Breast epithelium (tissue), 4 donors: ENCODE measurements around the gene IRF2BP2. TPM values are rescaled to one million over a fixed set of nuclear protein-coding genes. Genes with fewer than 3 reads are reported as not detected.

Experiments
- DNase-seq, 2 donors: peaks; one replicate each; pipeline ENCODE4 v3.0.0-alpha.2; 2019; ENCODE audit warnings: low spot score in 2 of 2
- H3K27ac ChIP-seq, 2 donors: fragments of 200-600 bp; sonication (generic) in 1 of 2; one replicate each; pipeline ENCODE4 v1.5.1; 2016 to 2019; ENCODE audit warnings: mild to moderate bottlenecking in 1 of 2
- H3K27me3 ChIP-seq, 2 donors: fragments of 200-600 bp; sonication (generic) in 1 of 2; one replicate each; pipeline versions ENCODE4 v1.5.1 to v1.6.0; 2017 to 2019; ENCODE audit warnings: control low read depth in 1 of 2, mild to moderate bottlenecking in 1 of 2
- H3K36me3 ChIP-seq: fragments of 200-600 bp; one replicate; pipeline ENCODE4 v1.5.1; 2019
- H3K4me1 ChIP-seq, 2 donors: fragments of 200-600 bp; sonication (generic); one replicate each; pipeline ENCODE4 v1.5.1; 2016 to 2019; ENCODE audit warnings: control low read depth in 1 of 2
- H3K4me3 ChIP-seq, 3 donors: fragments of 200-600 bp; sonication (generic); 1 replicate in 2 of 3; 2 replicates in 1 of 3; pipeline ENCODE4 v1.5.1; 2016 to 2019; ENCODE audit warnings: mild to moderate bottlenecking in 3 of 3, moderate library complexity in 2 of 3
- H3K9me3 ChIP-seq, 2 donors: fragments of 200-600 bp; sonication (generic) in 1 of 2; one replicate each; pipeline ENCODE4 v1.5.1; 2016 to 2019; ENCODE audit warnings: control low read depth in 1 of 2
- POLR2A ChIP-seq: fragments of 450-650 bp; IDR thresholded peaks from one replicate; pipeline ENCODE4 v1.6.1; 2016; ENCODE audit warnings: antibody characterized with exemption, mild to moderate bottlenecking, moderate library complexity
- POLR2AphosphoS5 ChIP-seq, 3 donors: sonication (generic); formaldehyde crosslinking; IDR thresholded peaks; one replicate each; pipeline ENCODE4 v1.6.1; 2017; ENCODE audit warnings: antibody characterized with exemption in 3 of 3
- intact Hi-C: fragments of 100-400 bp; cut with DNase I; formaldehyde crosslinking; loops from one replicate; pipeline ENCODE4 v1.15.1; 2023; ENCODE audit warnings: low total_unique reads
- total RNA-seq, 3 donors: library from RNA; depleted of rRNA; stranded (reverse); fragments of >200 nt; gene quantifications; one replicate each; pipeline ENCODE4 v1.1.0, GENCODE V29; 2016
- TF ChIP-seq, protein P1 (sequence below), 3 donors: fragments of 450-650 bp; IDR thresholded peaks; one replicate each; pipeline ENCODE4 v1.5.1; 2016 to 2017; ENCODE audit warnings: antibody characterized with exemption in 3 of 3, mild to moderate bottlenecking in 3 of 3, moderate library complexity in 3 of 3

The IRF2BP2 gene
- total RNA-seq, 3 donors from 2014 or later = 60.3 to 108 (median 84.9) TPM

DNA sequence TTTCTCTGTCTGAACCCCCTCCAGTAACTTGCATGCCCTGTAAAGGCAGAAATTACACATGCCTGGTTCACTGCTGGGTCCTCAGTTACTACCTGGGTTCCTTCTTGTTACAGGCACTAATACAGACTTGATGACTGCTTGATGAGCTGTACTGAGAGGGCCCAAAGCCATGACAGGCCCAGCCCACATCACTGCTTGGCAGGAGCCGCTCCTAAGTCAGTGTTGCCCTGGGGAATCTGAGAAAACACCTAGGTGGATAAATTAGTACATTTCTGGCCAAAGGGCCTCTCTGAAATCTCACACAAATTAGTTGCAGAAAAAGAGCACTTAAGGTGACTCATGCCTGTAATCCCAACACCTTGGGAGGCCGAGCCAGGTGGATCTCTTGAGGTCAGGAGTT is 37.8 kb upstream of the IRF2BP2 start:
- Histone ChIP-seq H3K27me3 (no peaks in the 10 kb centered on the region), H3K27ac (peak overlapping the region; percentile 36 to 72), H3K4me1 (no peaks in the 10 kb centered on the region), H3K4me3 (no peak overlapping the region), H3K36me3 (no peaks in the 10 kb centered on the region), H3K9me3 (no peaks in the 10 kb centered on the region)
- peak in 1 of 2 donors; percentile 46 for DNase-seq
- TF ChIP-seq, protein P1, sequence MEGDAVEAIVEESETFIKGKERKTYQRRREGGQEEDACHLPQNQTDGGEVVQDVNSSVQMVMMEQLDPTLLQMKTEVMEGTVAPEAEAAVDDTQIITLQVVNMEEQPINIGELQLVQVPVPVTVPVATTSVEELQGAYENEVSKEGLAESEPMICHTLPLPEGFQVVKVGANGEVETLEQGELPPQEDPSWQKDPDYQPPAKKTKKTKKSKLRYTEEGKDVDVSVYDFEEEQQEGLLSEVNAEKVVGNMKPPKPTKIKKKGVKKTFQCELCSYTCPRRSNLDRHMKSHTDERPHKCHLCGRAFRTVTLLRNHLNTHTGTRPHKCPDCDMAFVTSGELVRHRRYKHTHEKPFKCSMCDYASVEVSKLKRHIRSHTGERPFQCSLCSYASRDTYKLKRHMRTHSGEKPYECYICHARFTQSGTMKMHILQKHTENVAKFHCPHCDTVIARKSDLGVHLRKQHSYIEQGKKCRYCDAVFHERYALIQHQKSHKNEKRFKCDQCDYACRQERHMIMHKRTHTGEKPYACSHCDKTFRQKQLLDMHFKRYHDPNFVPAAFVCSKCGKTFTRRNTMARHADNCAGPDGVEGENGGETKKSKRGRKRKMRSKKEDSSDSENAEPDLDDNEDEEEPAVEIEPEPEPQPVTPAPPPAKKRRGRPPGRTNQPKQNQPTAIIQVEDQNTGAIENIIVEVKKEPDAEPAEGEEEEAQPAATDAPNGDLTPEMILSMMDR (IDR thresholded peaks at IDR 0.05) = no peak
- TF ChIP-seq POLR2A (no peak), POLR2AphosphoS5 (IDR thresholded peaks at IDR 0.05) (no peak)
- intact Hi-C loops = no loop called here

DNA sequence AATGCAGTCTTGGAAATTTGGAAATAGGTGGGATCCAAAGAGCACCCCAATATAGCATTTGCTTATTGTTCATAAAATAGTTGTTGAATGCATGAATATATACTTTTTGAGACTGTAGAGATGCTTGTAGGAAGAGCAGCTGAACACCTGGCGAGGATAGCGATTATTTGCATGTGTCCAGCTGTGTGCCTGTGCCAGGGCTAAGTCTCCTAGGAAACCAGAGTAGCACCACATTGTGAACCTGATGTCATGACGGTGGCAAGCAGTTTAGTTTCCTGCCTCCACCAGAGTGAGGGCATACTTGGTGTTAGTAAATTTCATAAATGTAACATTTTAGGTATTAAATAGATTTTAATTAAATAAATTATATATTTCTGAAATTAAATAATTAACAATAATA is 37.3 kb upstream of the IRF2BP2 start:
- no peak for DNase-seq
- intact Hi-C loops = no loop called here
- no peak overlapping the region for H3K4me3 ChIP-seq
- peak overlapping the region in 1 of 2 donors; percentile 72 for H3K27ac ChIP-seq
- no peaks in the 10 kb centered on the region for H3K4me1 ChIP-seq
- no peaks in the 10 kb centered on the region for H3K9me3 ChIP-seq
- no peaks in the 10 kb centered on the region for H3K27me3 ChIP-seq
- no peaks in the 10 kb centered on the region for H3K36me3 ChIP-seq
- TF ChIP-seq, protein P1 (IDR thresholded peaks at IDR 0.05) = no peak
- TF ChIP-seq POLR2AphosphoS5 (IDR thresholded peaks at IDR 0.05) (no peak), POLR2A (no peak)

DNA sequence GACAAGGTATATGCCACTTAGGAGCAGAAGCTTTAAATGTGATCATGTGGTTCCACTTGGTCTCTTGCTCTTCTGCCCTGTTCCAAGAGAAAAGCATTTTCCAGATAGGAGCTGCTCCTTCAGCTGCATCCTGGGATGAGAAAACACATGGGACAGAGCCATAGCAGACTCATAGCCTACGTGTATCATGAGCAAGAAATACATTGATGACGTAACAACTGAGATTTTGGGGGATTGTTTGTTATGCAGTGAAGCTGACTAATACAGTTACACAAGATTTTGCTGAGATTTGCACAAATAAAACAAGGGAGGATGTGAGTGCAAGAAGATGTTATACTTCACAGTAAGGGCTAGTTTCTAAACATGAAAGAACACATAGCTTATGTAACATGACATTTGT is 36.0 kb upstream of the IRF2BP2 start:
- no peaks in the 10 kb centered on the region for H3K9me3 ChIP-seq
- TF ChIP-seq, protein P1 (IDR thresholded peaks at IDR 0.05) = no peak
- no peak for TF ChIP-seq POLR2A
- no peak for TF ChIP-seq POLR2AphosphoS5 (IDR thresholded peaks at IDR 0.05)
- DNase-seq = no peak
- H3K27me3 ChIP-seq = no peaks in the 10 kb centered on the region
- no peak overlapping the region for H3K27ac ChIP-seq
- no peaks in the 10 kb centered on the region for H3K4me1 ChIP-seq
- no peaks in the 10 kb centered on the region for H3K36me3 ChIP-seq
- intact Hi-C loops = no loop called here
- H3K4me3 ChIP-seq = no peak overlapping the region

- intact Hi-C loops = no loop called here
Measured at GRCh38 chr1:234645474-234645953, 35.5 kb upstream of the IRF2BP2 start.

DNA sequence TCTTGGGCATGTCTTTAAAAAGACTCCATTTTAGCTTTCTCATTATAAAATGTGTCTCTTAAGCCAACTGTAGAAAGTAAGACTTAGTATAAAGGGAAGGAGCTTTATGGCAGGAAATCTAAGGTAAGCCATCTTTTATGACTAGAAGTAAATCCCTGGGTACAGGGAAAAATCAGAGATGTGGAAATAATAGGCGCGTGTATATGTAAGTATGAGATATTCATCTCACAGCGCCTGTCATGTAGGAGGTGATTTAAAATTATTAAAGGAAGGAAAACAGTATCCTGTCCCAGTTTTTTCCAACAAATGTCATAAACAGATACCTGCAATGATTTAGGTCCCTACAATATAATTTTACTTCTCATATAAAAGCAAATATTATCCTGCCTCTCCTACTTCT is 35.0 kb upstream of the IRF2BP2 start:
- Histone ChIP-seq H3K9me3 (no peaks in the 10 kb centered on the region), H3K4me1 (no peaks in the 10 kb centered on the region), H3K27me3 (no peaks in the 10 kb centered on the region), H3K4me3 (no peak overlapping the region), H3K36me3 (no peaks in the 10 kb centered on the region), H3K27ac (peak overlapping the region in 1 of 2 donors; percentile 29)
- TF ChIP-seq POLR2AphosphoS5 (IDR thresholded peaks at IDR 0.05) (no peak), POLR2A (no peak)
- TF ChIP-seq, protein P1 (IDR thresholded peaks at IDR 0.05) = no peak
- DNase-seq = no peak
- intact Hi-C loops = no loop called here

More at GRCh38 chr1:234645474-234645953, 35.5 kb upstream of the IRF2BP2 start:
- DNase-seq = no peak
- H3K9me3 ChIP-seq = no peaks in the 10 kb centered on the region
- H3K4me3 ChIP-seq = no peak overlapping the region
- TF ChIP-seq, protein P1 (IDR thresholded peaks at IDR 0.05) = no peak
- TF ChIP-seq POLR2AphosphoS5 (IDR thresholded peaks at IDR 0.05) (no peak), POLR2A (no peak)
- H3K27me3 ChIP-seq = no peaks in the 10 kb centered on the region
- H3K4me1 ChIP-seq = no peaks in the 10 kb centered on the region
- H3K36me3 ChIP-seq = no peaks in the 10 kb centered on the region
- H3K27ac ChIP-seq = peak overlapping the region in 1 of 2 donors; percentile 29
